Left lung (tissue), 10 donors: Measurements from ENCODE around the gene ADAMTS17. TPM values are rescaled to one million over a fixed set of nuclear protein-coding genes. Genes with fewer than 3 reads are reported as not detected.

Source experiments
- ATAC-seq: fragments of 200-7000 bp; cut with Tn5 transposase; one replicate; pipeline ENCODE4 v1.9.1; 2020; ENCODE audit warnings: moderate library complexity
- DNase-seq, 4 donors: peaks; one replicate each; pipeline ENCODE4 v3.0.0-alpha.2; 2013 to 2020
- H3K27ac ChIP-seq, 2 donors: fragments of 200-600 bp; sonication (generic) in 1 of 2; one replicate each; pipeline versions ENCODE4 v1.5.0 to v1.8.0; 2020 to 2021
- H3K27me3 ChIP-seq, 2 donors: fragments of 200-600 bp; sonication (generic) in 1 of 2; one replicate each; pipeline versions ENCODE4 v1.5.0 to v1.8.0; 2020 to 2021
- H3K36me3 ChIP-seq, 2 donors: fragments of 200-600 bp; sonication (generic) in 1 of 2; one replicate each; pipeline versions ENCODE4 v1.5.0 to v1.8.0; 2020 to 2021
- H3K4me1 ChIP-seq, 2 donors: fragments of 200-600 bp; one replicate each; pipeline ENCODE4 v1.8.0; 2021
- H3K4me3 ChIP-seq, 2 donors: fragments of 200-600 bp; sonication (generic) in 1 of 2; one replicate each; pipeline versions ENCODE4 v1.5.0 to v1.8.0; 2020 to 2021; ENCODE audit warnings: mild to moderate bottlenecking in 1 of 2
- H3K9me3 ChIP-seq, 2 donors: fragments of 200-600 bp; sonication (generic) in 1 of 2; one replicate each; pipeline versions ENCODE4 v1.5.0 to v1.8.0; 2020 to 2021
- CTCF ChIP-seq, 2 donors: fragments of 200-600 bp; sonication (generic) in 1 of 2; IDR thresholded peaks; one replicate each; pipeline versions ENCODE4 v1.5.0 to v1.8.0; 2021; ENCODE audit warnings: antibody characterized with exemption in 2 of 2
- intact Hi-C, 2 donors: fragments of 100-400 bp; cut with DNase I; formaldehyde crosslinking; loops; one replicate each; pipeline versions ENCODE4 v1.11.2 to v1.14.2; 2022
- polyA plus RNA-seq, 6 donors: library from polyadenylated mRNA; unstranded; fragments of 120-200 nt; gene quantifications; one replicate each; pipeline ENCODE4 v1.2.1, GENCODE V29; 2013; ENCODE audit not compliant: insufficient read length in 6 of 6
- total RNA-seq, 2 donors: library from RNA; stranded (reverse); fragmentation: NEBNext Ultra II Directional; extraction: Animal tissue kit (Norgen Biotek cat#: 25700); gene quantifications; one replicate each; pipeline ENCODE4 v1.2.1, GENCODE V29; 2021
- donor health status: DM: no; HTN: yes; CAD: no.
- donor health status: DM: no; HTN: no; CAD: no.

ADAMTS17 gene
- total and polyA plus RNA-seq, 8 donors, result 2.0 to 3.9 (median 3.4) TPM

GRCh38 chr15:100174159-100174903 lies 167.4 kb downstream of the ADAMTS17 start:
- ATAC-seq (no peak), DNase-seq (no peak)
- intact Hi-C loops, result no loop called here
- no peaks in the 10 kb centered on the region for H3K36me3 ChIP-seq
- H3K4me3 ChIP-seq, result no peak overlapping the region
- no peaks in the 10 kb centered on the region for H3K27me3 ChIP-seq
- no peak overlapping the region for H3K27ac ChIP-seq
- TF ChIP-seq CTCF (IDR thresholded peaks at IDR 0.05), result no peak
- no peaks in the 10 kb centered on the region for H3K4me1 ChIP-seq
- peaks cover 0 to 47% of the 10 kb centered on the region in 2 donors for H3K9me3 ChIP-seq

DNA sequence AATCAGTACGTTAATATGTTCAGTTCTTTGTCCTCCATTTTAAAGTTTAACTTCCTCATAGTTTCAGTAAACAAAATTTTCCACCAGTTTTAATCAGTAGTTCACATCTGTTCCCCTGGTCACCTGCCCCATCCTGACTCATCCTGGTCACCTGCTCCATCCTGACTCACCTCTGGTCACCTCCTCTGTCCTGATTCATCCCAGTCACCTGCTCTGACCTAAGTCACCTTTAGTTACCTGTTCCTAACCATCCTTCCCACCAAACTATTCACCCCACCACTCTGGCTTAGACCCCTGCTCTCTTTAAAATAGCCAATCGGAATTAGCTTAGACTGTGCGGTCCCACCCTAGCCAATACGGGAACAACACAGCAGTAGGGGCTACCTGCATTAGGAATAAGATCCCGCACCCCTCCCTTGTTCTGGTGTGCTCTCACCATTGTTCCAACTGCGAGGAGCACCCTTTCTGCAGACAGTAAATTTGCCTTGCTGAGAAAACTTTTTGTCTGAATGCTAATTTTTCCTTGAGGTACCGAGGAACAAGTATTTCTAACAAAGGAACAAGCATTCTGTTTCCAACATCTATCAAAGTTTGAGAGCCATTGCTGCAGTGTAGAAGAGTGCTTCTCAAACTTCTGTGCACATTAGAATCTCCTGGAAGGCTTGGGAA lies 169.3 kb downstream of the ADAMTS17 start:
- TF ChIP-seq CTCF (IDR thresholded peaks at IDR 0.05), result no peak
- Histone ChIP-seq H3K27me3 (no peaks in the 10 kb centered on the region), H3K9me3 (peaks cover 0 to 47% of the 10 kb centered on the region in 2 donors), H3K27ac (no peak overlapping the region), H3K4me1 (no peaks in the 10 kb centered on the region), H3K36me3 (no peaks in the 10 kb centered on the region), H3K4me3 (no peak overlapping the region)
- DNase-seq (no peak), ATAC-seq (no peak)
- intact Hi-C loops, result no loop called here

DNA sequence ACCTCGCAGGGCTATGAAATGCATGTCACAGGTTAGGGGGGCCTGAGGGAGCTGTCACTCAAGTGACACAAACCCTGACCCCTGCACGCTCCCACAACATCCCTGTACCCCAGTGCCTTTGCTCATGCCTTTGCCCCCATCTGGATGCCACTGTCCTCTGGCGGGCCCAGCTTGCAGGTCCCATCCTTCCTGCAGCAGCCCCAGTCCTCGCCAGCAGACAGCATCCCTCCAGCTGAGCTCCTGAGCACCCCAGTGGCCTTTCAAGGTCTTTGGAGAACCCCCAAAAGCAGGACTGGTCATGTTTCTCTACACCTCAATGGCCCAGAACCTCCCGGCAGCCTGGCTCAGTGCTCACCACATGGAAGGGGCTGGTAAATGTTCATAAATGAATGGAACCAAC lies 170.4 kb downstream of the ADAMTS17 start:
- TF ChIP-seq CTCF (IDR thresholded peaks at IDR 0.05), result no peak
- ATAC-seq (no peak), DNase-seq (no peak)
- Histone ChIP-seq H3K27ac (no peak overlapping the region), H3K9me3 (peaks cover 0 to 47% of the 10 kb centered on the region in 2 donors), H3K4me1 (no peaks in the 10 kb centered on the region), H3K27me3 (no peaks in the 10 kb centered on the region), H3K4me3 (no peak overlapping the region), H3K36me3 (no peaks in the 10 kb centered on the region)
- intact Hi-C loops, result no loop called here

GRCh38 chr15:100170291-100171210 lies 171.2 kb downstream of the ADAMTS17 start:
- Histone ChIP-seq H3K27me3 (no peaks in the 10 kb centered on the region), H3K4me1 (no peaks in the 10 kb centered on the region), H3K36me3 (no peaks in the 10 kb centered on the region), H3K27ac (no peak overlapping the region), H3K9me3 (peaks cover 0 to 43% of the 10 kb centered on the region in 2 donors), H3K4me3 (no peak overlapping the region)
- DNase-seq, result no peak
- no peak for ATAC-seq
- intact Hi-C loops, result no loop called here
- TF ChIP-seq CTCF (IDR thresholded peaks at IDR 0.05), result no peak
